A673 (cell line): ENCODE results near the gene RFX1. TPM values are rescaled to one million over a fixed set of nuclear protein-coding genes. Genes with fewer than 3 reads are reported as not detected.

Source experiments
- BruUV-seq: library from RNA; stranded (reverse); fragments of 400-500 nt; replicated peaks from 2 replicates; lab custom pipeline; 2021; lab: Mats Ljungman, UMichigan
- CTCF ChIA-PET: fragments of 300-600 bp; sonication (Branson Sonifier 250); formaldehyde crosslinking; loops from one replicate; lab custom pipeline; 2022; ENCODE audit warnings: antibody characterized with exemption; lab: Charles Lee
- POLR2A ChIA-PET: fragments of 300-600 bp; sonication (Branson Sonifier 250); formaldehyde crosslinking; loops from one replicate; lab custom pipeline; 2022; ENCODE audit warnings: antibody characterized with exemption; ENCODE audit not compliant: low non-redundant PET; lab: Charles Lee
- DNase-seq: peaks from one replicate; pipeline ENCODE4 v3.0.0-alpha.2; 2015; ENCODE audit warnings: low spot score
- H3K27ac ChIP-seq: fragments of 200-600 bp; sonication (generic); 2 replicates; pipeline ENCODE4 v1.5.1; 2016; ENCODE audit warnings: mixed run types, low read depth, mild to moderate bottlenecking, mixed read lengths, antibody characterized with exemption, low read length; ENCODE audit not compliant: poor library complexity, severe bottlenecking
- H3K27me3 ChIP-seq: fragments of 200-600 bp; sonication (generic); replicated peaks from 2 replicates; pipeline ENCODE4 v1.6.1; 2017; ENCODE audit warnings: mixed run types, low read depth, mild to moderate bottlenecking, mixed read lengths, antibody characterized with exemption, low read length; ENCODE audit not compliant: insufficient read depth, poor library complexity
- H3K36me3 ChIP-seq: fragments of 200-600 bp; sonication (generic); 2 replicates; pipeline ENCODE4 v1.6.1; 2016; ENCODE audit warnings: mixed run types, mild to moderate bottlenecking, mixed read lengths, antibody characterized with exemption, low read length; ENCODE audit not compliant: insufficient read depth, poor library complexity, severe bottlenecking
- H3K4me1 ChIP-seq: fragments of 200-600 bp; sonication (generic); 2 replicates; pipeline ENCODE4 v1.6.1; 2017; ENCODE audit warnings: mixed run types, mild to moderate bottlenecking, mixed read lengths, antibody characterized with exemption, low read length; ENCODE audit not compliant: insufficient read depth, poor library complexity, severe bottlenecking
- H3K4me3 ChIP-seq: fragments of 200-600 bp; sonication (generic); 2 replicates; pipeline ENCODE4 v1.5.1; 2016; ENCODE audit warnings: low read depth, mixed run types, mild to moderate bottlenecking, mixed read lengths, low read length; ENCODE audit not compliant: poor library complexity, severe bottlenecking
- H3K9me3 ChIP-seq: fragments of 200-600 bp; sonication (generic); 2 replicates; pipeline ENCODE4 v1.6.1; 2016; ENCODE audit warnings: mixed run types, low read depth, mild to moderate bottlenecking, mixed read lengths, antibody characterized with exemption, low read length; ENCODE audit not compliant: poor library complexity, severe bottlenecking
- CTCF ChIP-seq: fragments of 300-800, 200-600 bp; sonication (generic); conservative IDR thresholded peaks from 2 replicates; pipeline ENCODE4 v1.5.1; 2017; ENCODE audit warnings: low read depth, mild to moderate bottlenecking, antibody characterized with exemption, low read length, moderate library complexity, mixed read lengths
- EZH2 ChIP-seq: fragments of 200-600 bp; sonication (generic); IDR thresholded peaks from 2 replicates; pipeline ENCODE4 v1.6.1; 2017; ENCODE audit warnings: borderline replicate concordance, low read depth, mild to moderate bottlenecking, mixed read lengths, antibody characterized with exemption, low read length; ENCODE audit not compliant: poor library complexity, severe bottlenecking
- intact Hi-C: fragments of 100-400 bp; cut with micrococcal nuclease; formaldehyde crosslinking; loops from one replicate; pipeline ENCODE4 v1.10.0; 2022; ENCODE audit not compliant: unreplicated experiment
- total RNA-seq: library from RNA; stranded (reverse); gene quantifications from 2 replicates; pipeline ENCODE4 v1.2.3, GENCODE V29; 2021

Gene RFX1
- total RNA-seq, 1 experiment from 2014 or later: 19.5 TPM

- TF ChIP-seq EZH2 (no peak), CTCF (no peak)
- no TSS peak for BruUV-seq
- H3K4me1 ChIP-seq: no peaks in the 10 kb centered on the region
- intact Hi-C loops: loop anchor here (5.0 kb wide), 1 partner anchor 152 kb away; no protein-coding TSS in a partner anchor
- POLR2A ChIA-PET: interaction anchor here (0.6 kb wide), 1 partner anchor 40 kb away, joined by 3 read pairs; no protein-coding TSS in a partner anchor
- no peaks in the 10 kb centered on the region for H3K27me3 ChIP-seq
- no peak for DNase-seq
- CTCF ChIA-PET: no interaction called here
- H3K9me3 ChIP-seq: no peaks in the 10 kb centered on the region
- no peak overlapping the region for H3K4me3 ChIP-seq
- no peaks in the 10 kb centered on the region for H3K36me3 ChIP-seq
- H3K27ac ChIP-seq: no peak overlapping the region
Observed at GRCh38 chr19:14033946-14034345, 27.8 kb upstream of the RFX1 start.

DNA sequence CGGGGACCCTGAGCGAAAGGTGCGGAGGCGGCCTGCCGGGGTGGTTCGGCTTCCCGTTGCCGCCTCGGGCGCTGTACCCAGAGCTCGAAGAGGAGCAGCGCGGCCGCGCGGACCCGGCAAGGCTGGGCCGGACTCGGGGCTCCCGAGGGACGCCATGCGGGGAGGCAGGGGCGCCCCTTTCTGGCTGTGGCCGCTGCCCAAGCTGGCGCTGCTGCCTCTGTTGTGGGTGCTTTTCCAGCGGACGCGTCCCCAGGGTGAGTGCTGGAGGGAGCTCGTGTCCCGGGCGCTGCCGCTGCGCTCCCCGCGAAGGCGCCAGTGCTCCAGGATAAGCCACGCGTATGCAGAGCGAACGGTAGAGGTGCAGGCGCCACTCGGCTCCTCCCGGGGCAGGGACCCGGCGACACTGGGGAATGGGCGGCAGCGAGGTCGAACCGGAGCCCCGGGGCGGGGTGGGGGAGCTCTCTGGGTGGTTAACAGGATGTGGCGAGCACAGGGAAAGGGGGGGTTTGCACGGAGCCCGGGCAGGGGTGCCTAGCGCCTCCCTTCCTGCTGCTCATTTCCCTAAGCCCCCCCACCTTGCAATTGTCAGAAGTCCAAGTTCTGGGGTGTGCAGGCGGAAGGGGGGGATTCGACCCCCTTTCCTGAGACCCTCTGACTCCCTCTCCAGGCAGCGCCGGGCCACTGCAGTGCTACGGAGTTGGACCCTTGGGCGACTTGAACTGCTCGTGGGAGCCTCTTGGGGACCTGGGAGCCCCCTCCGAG lies 25.8 kb upstream of the RFX1 start, which contains the start of gene IL27RA:
Gene IL27RA (plus strand): TSS at position 44 of the 762 bp plus-strand sequence. CDS start 111 bp downstream, at position 155.
- TF ChIP-seq EZH2: no peak
- peak; percentile 86 for TF ChIP-seq CTCF
- no TSS peak for BruUV-seq
- CTCF ChIA-PET: interaction anchor here (0.6 to 1.0 kb wide), 6 partner anchors 10 to 41 kb away, joined by 3 to 5 read pairs (median 3); partner anchors contain the start of gene MISP3
- Histone ChIP-seq H3K27me3 (no peaks in the 10 kb centered on the region), H3K4me3 (peak within 1 kb of the TSS; percentile 82), H3K9me3 (no peaks in the 10 kb centered on the region), H3K27ac (peak within 1 kb of the TSS; percentile 77), H3K4me1 (no peaks in the 10 kb centered on the region), H3K36me3 (no peaks in the 10 kb centered on the region)
- intact Hi-C loops: loop anchor here (5.0 kb wide), 1 partner anchor 150 kb away; no protein-coding TSS in a partner anchor
- POLR2A ChIA-PET: no interaction called here
- peak; percentile 77 for DNase-seq

- peak overlapping the region; percentile 82 for H3K4me3 ChIP-seq
- H3K27ac ChIP-seq: peak overlapping the region; percentile 77
- POLR2A ChIA-PET: no interaction called here
- CTCF ChIA-PET: interaction anchor here (0.6 to 1.0 kb wide), 6 partner anchors 9 to 41 kb away, joined by 3 to 5 read pairs (median 3); partner anchors contain the start of gene MISP3
- H3K9me3 ChIP-seq: no peaks in the 10 kb centered on the region
- BruUV-seq: no TSS peak
- TF ChIP-seq CTCF (no peak), EZH2 (no peak)
- H3K27me3 ChIP-seq: no peaks in the 10 kb centered on the region
- no peak for DNase-seq
- H3K36me3 ChIP-seq: no peaks in the 10 kb centered on the region
- H3K4me1 ChIP-seq: no peaks in the 10 kb centered on the region
- intact Hi-C loops: loop anchor here (5.0 kb wide), 1 partner anchor 149 kb away; no protein-coding TSS in a partner anchor
Observed at GRCh38 chr19:14030997-14031718, 25.0 kb upstream of the RFX1 start.
